IMR-90 (cell line): ENCODE results near the gene TLK2. TPM values are rescaled to one million over a fixed set of nuclear protein-coding genes. Genes with fewer than 3 reads are reported as not detected.

ENCODE experiments used
- ATAC-seq: fragments of 200-7000 bp; cut with Tn5 transposase; 2 replicates; pipeline ENCODE4 v1.9.1; 2020; ENCODE audit warnings: low read depth, mild to moderate bottlenecking, moderate library complexity
- BruUV-seq: library from RNA; stranded (reverse); fragments of 400-500 nt; replicated peaks from 2 replicates; lab custom pipeline; 2021; lab: Mats Ljungman, UMichigan
- CTCF ChIA-PET: fragments of 300-600 bp; formaldehyde crosslinking; extraction: SDS; loops from one replicate; lab custom pipeline; 2021; ENCODE audit warnings: antibody characterized with exemption; lab: Yijun Ruan, JAX
- POLR2A ChIA-PET: fragments of 300-600 bp; sonication (Branson Sonifier 250); formaldehyde crosslinking; loops from one replicate; lab custom pipeline; 2022; ENCODE audit warnings: antibody characterized with exemption; ENCODE audit not compliant: unreplicated experiment; lab: Charles Lee
- DNase-seq: peaks from one replicate; pipeline ENCODE4 v3.0.0; 2013
- H2AFZ ChIP-seq: replicated peaks from 2 replicates; pipeline ENCODE3; 2013; ENCODE audit warnings: low read length, mild to moderate bottlenecking; ENCODE audit not compliant: poor library complexity
- H2AK5ac ChIP-seq: 2 replicates; pipeline ENCODE4 v1.6.1; 2013; ENCODE audit warnings: low read depth, low read length, inconsistent platforms
- H2AK9ac ChIP-seq: replicated peaks from 2 replicates; pipeline ENCODE3; 2013; ENCODE audit warnings: mild to moderate bottlenecking, low read depth, low read length, moderate library complexity; ENCODE audit not compliant: poor library complexity
- H2BK120ac ChIP-seq: 2 replicates; pipeline ENCODE4 v1.6.1; 2013; ENCODE audit warnings: low read depth, low read length, inconsistent platforms
- H2BK15ac ChIP-seq: 3 replicates; pipeline ENCODE4 v1.6.1; 2013; ENCODE audit warnings: low read depth, low read length, inconsistent platforms
- H2BK20ac ChIP-seq: 2 replicates; pipeline ENCODE4 v1.6.1; 2013; ENCODE audit warnings: low read depth, mild to moderate bottlenecking, inconsistent platforms, low read length, moderate library complexity
- H2BK5ac ChIP-seq: 2 replicates; pipeline ENCODE4 v1.6.1; 2013; ENCODE audit warnings: mild to moderate bottlenecking, low read depth, low read length, inconsistent platforms; ENCODE audit not compliant: poor library complexity, severe bottlenecking
- H3K14ac ChIP-seq: replicated peaks from 2 replicates; pipeline ENCODE4 v1.6.1; 2013; ENCODE audit warnings: low read depth, low read length, inconsistent platforms
- H3K18ac ChIP-seq: 2 replicates; pipeline ENCODE4 v1.6.1; 2013; ENCODE audit warnings: low read depth, low read length, control low read depth
- H3K23ac ChIP-seq: 2 replicates; pipeline ENCODE4 v1.6.1; 2013; ENCODE audit warnings: low read depth, low read length, inconsistent platforms
- H3K27ac ChIP-seq: 2 replicates; pipeline ENCODE4 v1.5.1; 2013; ENCODE audit warnings: mild to moderate bottlenecking, control low read depth, low read length; ENCODE audit not compliant: insufficient read depth
- H3K27me3 ChIP-seq: 2 replicates; pipeline ENCODE4 v1.6.1; 2013; ENCODE audit warnings: low read length; ENCODE audit not compliant: control insufficient read depth, insufficient read depth
- H3K36me3 ChIP-seq: 2 replicates; pipeline ENCODE4 v1.6.1; 2013; ENCODE audit warnings: low read length, mixed read lengths; ENCODE audit not compliant: control insufficient read depth, insufficient read depth
- H3K4ac ChIP-seq: 2 replicates; pipeline ENCODE4 v1.6.1; 2013; ENCODE audit warnings: low read depth, low read length, inconsistent platforms
- H3K4me1 ChIP-seq: 2 replicates; pipeline ENCODE4 v1.6.1; 2013; ENCODE audit warnings: low read length, mixed read lengths; ENCODE audit not compliant: control insufficient read depth, insufficient read depth
- H3K4me2 ChIP-seq: 2 replicates; pipeline ENCODE4 v1.6.1; 2013; ENCODE audit warnings: low read depth, mild to moderate bottlenecking, control low read depth, low read length, moderate library complexity
- H3K4me3 ChIP-seq: 2 replicates; pipeline ENCODE4 v1.5.1; 2013; ENCODE audit warnings: low read depth, mild to moderate bottlenecking, control low read depth, low read length, moderate library complexity; ENCODE audit not compliant: insufficient read depth
- H3K56ac ChIP-seq: 2 replicates; pipeline ENCODE4 v1.6.1; 2013; ENCODE audit warnings: low read length, inconsistent platforms; ENCODE audit not compliant: insufficient read depth; ENCODE audit errors: extremely low read depth
- H3K79me1 ChIP-seq, 2 experiments: 2 replicates each; pipeline ENCODE4 v1.6.1; 2013; ENCODE audit warnings: low read length in 2 of 2, inconsistent platforms in 1 of 2, low read depth in 1 of 2
- H3K9ac ChIP-seq: 2 replicates; pipeline ENCODE4 v1.6.1; 2013; ENCODE audit warnings: low read depth, low read length, control low read depth
- H3K9me1 ChIP-seq: 2 replicates; pipeline ENCODE4 v1.6.1; 2013; ENCODE audit warnings: low read length, inconsistent platforms; ENCODE audit not compliant: insufficient read depth
- H3K9me3 ChIP-seq: 2 replicates; pipeline ENCODE4 v1.6.1; 2013; ENCODE audit warnings: low read length; ENCODE audit not compliant: control insufficient read depth, insufficient read depth
- H4K20me1 ChIP-seq: 2 replicates; pipeline ENCODE4 v1.6.1; 2013; ENCODE audit warnings: low read length, inconsistent platforms; ENCODE audit not compliant: insufficient read depth
- H4K5ac ChIP-seq: 2 replicates; pipeline ENCODE4 v1.6.1; 2013; ENCODE audit warnings: mild to moderate bottlenecking, low read depth, low read length, control low read depth
- H4K8ac ChIP-seq, 2 experiments: 2 replicates each; pipeline ENCODE4 v1.6.1; 2013; ENCODE audit warnings: low read depth in 2 of 2, low read length in 2 of 2, control low read depth in 1 of 2, inconsistent platforms in 1 of 2
- H4K91ac ChIP-seq: 2 replicates; pipeline ENCODE4 v1.6.1; 2013; ENCODE audit warnings: low read depth, low read length, inconsistent platforms; ENCODE audit not compliant: insufficient read depth
- BHLHE40 ChIP-seq: fragments of 150-350 bp; IDR thresholded peaks from 2 replicates; pipeline ENCODE4 v1.6.1; 2016; ENCODE audit warnings: mild to moderate bottlenecking, low read depth, low read length
- CEBPB ChIP-seq: IDR thresholded peaks from 2 replicates; pipeline ENCODE4 v1.6.1; 2012; ENCODE audit warnings: low read depth, low read length, improper control_type of control experiment
- CHD1 ChIP-seq: IDR thresholded peaks from 2 replicates; pipeline ENCODE4 v1.6.1; 2012; ENCODE audit warnings: low read depth, low read length, improper control_type of control experiment
- CTCF ChIP-seq: conservative IDR thresholded peaks from 2 replicates; pipeline ENCODE4 v1.5.1; 2012; ENCODE audit warnings: mild to moderate bottlenecking, low read depth, low read length, improper control_type of control experiment
- ELK1 ChIP-seq: fragments of 150-350 bp; IDR thresholded peaks from 2 replicates; pipeline ENCODE4 v1.6.1; 2016; ENCODE audit warnings: low read depth, mild to moderate bottlenecking, low read length, moderate library complexity, borderline replicate concordance
- FOS ChIP-seq: fragments of 150-350 bp; IDR thresholded peaks from 2 replicates; pipeline ENCODE4 v1.6.1; 2016; ENCODE audit warnings: low read depth, low read length
- MAFK ChIP-seq: IDR thresholded peaks from 2 replicates; pipeline ENCODE4 v1.6.1; 2012; ENCODE audit warnings: low read depth, low read length, improper control_type of control experiment
- MXI1 ChIP-seq: IDR thresholded peaks from 2 replicates; pipeline ENCODE4 v1.6.1; 2012; ENCODE audit warnings: low read depth, mild to moderate bottlenecking, low read length, moderate library complexity, borderline replicate concordance
- NFE2L2 ChIP-seq: fragments of 150-350 bp; IDR thresholded peaks from 2 replicates; pipeline ENCODE4 v1.6.1; 2016; ENCODE audit warnings: low read depth, mild to moderate bottlenecking, low read length
- POLR2A ChIP-seq: IDR thresholded peaks from 2 replicates; pipeline ENCODE4 v1.6.1; 2012; ENCODE audit warnings: mild to moderate bottlenecking, low read depth, low read length
- RAD21 ChIP-seq: IDR thresholded peaks from 2 replicates; pipeline ENCODE4 v1.6.1; 2012; ENCODE audit warnings: low read length, improper control_type of control experiment
- RCOR1 ChIP-seq: IDR thresholded peaks from 2 replicates; pipeline ENCODE4 v1.6.1; 2012; ENCODE audit warnings: mild to moderate bottlenecking, low read length, improper control_type of control experiment; ENCODE audit not compliant: insufficient replicate concordance
- RFX5 ChIP-seq: IDR thresholded peaks from 2 replicates; pipeline ENCODE4 v1.8.0; 2012; ENCODE audit warnings: low read depth, mild to moderate bottlenecking, low read length, moderate library complexity
- SMC3 ChIP-seq: fragments of 150-350 bp; IDR thresholded peaks from 2 replicates; pipeline ENCODE4 v1.6.1; 2016; ENCODE audit warnings: low read depth, mild to moderate bottlenecking, antibody characterized with exemption, low read length, moderate library complexity
- WGBS, 2 experiments: methylation state at CpG; one replicate each; pipeline versions ENCODE4 v1.1.5 to v1.1.7; 2013; ENCODE audit warnings: missing lambda C conversion rate in 2 of 2; ENCODE audit not compliant: insufficient read length in 1 of 2; ENCODE audit errors: extremely low coverage in 2 of 2; 5-methylcytosine and 5-hydroxymethylcytosine counted together
- dilution Hi-C: fragments of 300-500 bp; cut with HindIII; formaldehyde crosslinking; loops from one replicate; pipeline ENCODE4 v1.14.3; 2018; ENCODE audit warnings: low sequenced_read_pairs; ENCODE audit not compliant: unreplicated experiment
- in situ Hi-C: fragments of 300-500 bp; cut with MboI; formaldehyde crosslinking; loops from 3 replicates; pipeline ENCODE4 v1.14.3; 2019; ENCODE audit warnings: low sequenced_read_pairs, inconsistent platforms, mixed read lengths
- intact Hi-C: fragments of 100-400 bp; cut with micrococcal nuclease; formaldehyde crosslinking; loops from 2 replicates; pipeline ENCODE4 v1.10.0; 2022
- polyA plus RNA-seq, 3 experiments: library from polyadenylated mRNA; depleted of rRNA; stranded (reverse); fragments of >200 nt; gene quantifications; 2 replicates each; pipeline ENCODE4 v1.2.3, GENCODE V29; 2012; ENCODE audit warnings: low replicate concordance in 1 of 3
- total RNA-seq: library from RNA; depleted of rRNA; stranded (reverse); fragments of >200 nt; gene quantifications from 2 replicates; pipeline ENCODE4 v1.2.3, GENCODE V29; 2012

Gene TLK2
- total and polyA plus RNA-seq, 2 of the 4 experiments (the other 2 are of a cell fraction): 35.7 to 39.4 TPM

DNA sequence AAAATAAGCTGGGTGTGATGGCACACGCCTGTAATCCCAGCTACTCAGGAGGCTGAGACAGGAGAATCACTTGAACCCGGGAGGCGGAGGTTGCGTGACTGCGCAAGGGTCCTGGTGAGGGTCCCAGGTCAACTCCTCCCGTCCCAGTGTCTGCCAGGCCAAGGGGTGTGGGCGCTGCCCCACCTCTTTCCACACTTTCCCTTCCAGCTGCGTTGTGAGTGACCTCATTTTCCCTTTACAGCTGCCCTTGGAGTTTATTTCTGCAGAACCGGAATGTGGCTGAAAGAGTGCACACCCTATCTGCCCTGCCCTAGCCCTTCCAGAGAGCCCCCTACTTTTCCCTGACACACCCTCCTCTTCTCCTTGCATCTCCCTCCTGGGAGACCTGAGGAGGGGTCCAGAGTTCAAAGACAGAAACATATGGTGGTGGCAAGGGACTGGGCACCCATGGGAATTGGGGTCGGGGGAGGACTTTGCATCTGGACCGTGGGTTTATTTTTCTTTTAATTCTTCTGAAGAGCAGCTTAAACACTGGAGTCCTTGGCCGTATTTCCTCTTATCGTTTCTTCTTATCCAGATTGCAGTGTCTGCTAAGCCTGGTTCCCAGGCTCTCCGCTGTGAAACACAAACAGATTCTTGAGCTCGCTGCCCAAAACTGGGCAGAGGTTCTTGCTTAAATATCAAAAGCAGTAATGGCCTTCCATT is 169.8 kb downstream of the TLK2 start (continued):
- TF ChIP-seq BHLHE40 (no peak), MAFK (no peak)

DNA sequence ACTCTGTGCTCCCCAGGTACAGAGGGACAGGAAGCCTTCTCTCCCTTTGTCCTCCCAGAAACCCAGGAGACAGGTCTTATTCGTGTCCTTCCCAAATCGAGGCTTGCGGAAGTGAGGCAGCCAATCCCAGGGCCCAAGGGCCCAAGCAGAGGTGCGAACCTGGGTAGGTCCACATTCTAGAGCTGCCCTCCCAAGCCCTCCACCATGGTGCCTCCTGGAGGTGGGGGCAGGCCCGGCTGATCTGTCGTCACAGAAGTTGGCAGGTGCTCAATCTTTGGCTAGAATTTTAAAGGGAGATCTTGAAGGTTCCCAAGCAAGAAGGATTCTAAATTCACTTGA is 170.3 kb downstream of the TLK2 start:
- Histone ChIP-seq H3K27ac (peak overlapping the region; percentile 86; the same call in 1 of the 2 replicates), H3K9me1 (peaks cover 37% of the 10 kb centered on the region), H3K23ac (no peak overlapping the region), H3K14ac (peak overlapping the region; percentile 55; the same call in 1 of the 2 replicates), H2BK5ac (no peak overlapping the region), H2BK120ac (peak overlapping the region; percentile 54; the same call in 1 of the 2 replicates), H3K36me3 (peaks cover 11% of the 10 kb centered on the region), H2BK20ac (peak overlapping the region; percentile 4; the same call in 1 of the 2 replicates), H3K9me3 (no peaks in the 10 kb centered on the region), H3K79me1 (peaks cover 33 to 89% of the 10 kb centered on the region in 2 experiments), H3K9ac (no peak overlapping the region), H4K20me1 (peaks cover 41% of the 10 kb centered on the region), H3K4me1 (peaks cover 31% of the 10 kb centered on the region), H4K8ac (peak overlapping the region in 1 of 2 experiments; percentile 9; a peak in 1 of 4 replicates), H4K91ac (no peak overlapping the region), H2AFZ (no peak overlapping the region), H2AK9ac (peak overlapping the region; percentile 50), H3K4me2 (no peak overlapping the region; the same call in 1 of the 2 replicates), H3K56ac (no peak overlapping the region), H2BK15ac (no peak overlapping the region), H3K27me3 (no peaks in the 10 kb centered on the region), H3K4ac (peak overlapping the region; percentile 75), H3K18ac (no peak overlapping the region), H4K5ac (no peak overlapping the region), H3K4me3 (no peak overlapping the region), H2AK5ac (peak overlapping the region; percentile 73; the same call in 1 of the 2 replicates)
- DNase-seq (no peak), ATAC-seq (no peak)
- BruUV-seq: no TSS peak
- CTCF ChIA-PET: no interaction called here
- in situ Hi-C loops (no loop called here), dilution Hi-C loops (no loop called here), intact Hi-C loops (no loop called here)
- POLR2A ChIA-PET: interaction anchor here (0.6 kb wide), 1 partner anchor 11 kb away, joined by 5 read pairs; no protein-coding TSS in a partner anchor
- WGBS, 2 experiments: no CpG with 5 or more reads among the region's 6 CpGs
- TF ChIP-seq CTCF: no peak
- no peak for TF ChIP-seq CHD1
- TF ChIP-seq ELK1: no peak
- TF ChIP-seq FOS: no peak
- no peak for TF ChIP-seq RFX5
- TF ChIP-seq POLR2A: no peak
- no peak for TF ChIP-seq BHLHE40
- TF ChIP-seq RCOR1: no peak
- no peak for TF ChIP-seq NFE2L2
- TF ChIP-seq RAD21: no peak
- no peak for TF ChIP-seq CEBPB
- no peak for TF ChIP-seq MXI1
- TF ChIP-seq SMC3: no peak
- no peak for TF ChIP-seq MAFK
